Stimulated activated CD8-positive, alpha-beta memory T cell treated with anti-CD3 and anti-CD28 coated beads, Interleukin-15, amount 100 ng/mL, for 24 hours (primary cell): ENCODE data around the gene ITGB5.
"Not testable (repeated sequence)": the region's sequence is repeated elsewhere in the genome, so short reads cannot be mapped to it uniquely, and the experiment has no call there.

ENCODE experiments used
- DNase-seq: peaks from one replicate; pipeline ENCODE4 v3.0.0-alpha.2; 2020; ENCODE audit warnings: low read depth

The ITGB5 gene

GRCh38 chr3:124837065-124837464 lies 50.1 kb downstream of the ITGB5 start:
- DNase-seq = no peak

GRCh38 chr3:124836448-124836847 lies 50.7 kb downstream of the ITGB5 start:
- no peak for DNase-seq

DNA sequence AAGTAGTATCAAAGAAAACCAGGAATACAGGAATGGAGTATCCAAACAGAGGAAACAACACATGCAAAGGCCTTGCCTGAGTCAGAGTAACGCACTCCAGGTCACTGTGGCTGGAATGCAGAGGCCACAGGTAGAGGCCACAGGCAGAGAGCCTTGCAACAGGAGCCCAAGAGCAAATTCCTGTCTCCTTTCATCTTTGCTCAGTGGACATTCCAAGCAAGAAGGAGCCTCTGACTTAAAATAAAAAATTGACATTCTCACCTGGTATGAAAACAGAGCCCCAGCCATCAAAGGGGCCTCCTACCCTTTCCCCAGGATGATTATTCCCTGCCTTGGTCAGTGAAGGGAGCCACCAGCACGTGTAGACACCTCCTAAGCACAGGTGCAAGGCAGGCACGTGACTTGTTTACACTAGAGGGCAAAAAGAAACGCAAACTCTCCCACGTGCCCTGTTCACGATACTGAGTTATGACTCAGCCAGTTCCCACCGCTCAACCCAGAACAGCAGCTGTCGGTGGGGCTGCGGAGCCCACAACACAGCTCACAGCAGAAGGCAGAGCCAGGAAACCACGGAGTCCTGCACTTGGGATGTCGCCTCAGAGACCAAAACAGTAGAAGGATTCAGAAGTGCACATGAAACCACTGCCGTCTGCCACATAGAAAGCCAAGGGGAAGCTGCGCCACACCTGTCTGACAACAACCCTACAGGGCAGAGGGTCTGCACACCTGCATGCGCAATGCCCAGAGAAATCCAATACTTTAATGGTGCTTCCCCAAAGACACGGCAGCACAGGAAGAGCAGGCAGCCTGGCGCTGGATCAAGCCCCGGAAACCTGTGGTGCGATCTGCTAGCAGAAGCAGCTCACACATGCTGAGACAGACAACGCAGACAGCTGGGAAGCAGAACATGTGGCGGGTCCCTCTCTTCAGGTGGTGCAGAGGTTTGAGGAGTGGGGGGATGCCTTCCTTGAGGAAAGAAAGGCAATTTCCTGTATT lies 52.1 kb downstream of the ITGB5 start:
- no peak for DNase-seq

DNA sequence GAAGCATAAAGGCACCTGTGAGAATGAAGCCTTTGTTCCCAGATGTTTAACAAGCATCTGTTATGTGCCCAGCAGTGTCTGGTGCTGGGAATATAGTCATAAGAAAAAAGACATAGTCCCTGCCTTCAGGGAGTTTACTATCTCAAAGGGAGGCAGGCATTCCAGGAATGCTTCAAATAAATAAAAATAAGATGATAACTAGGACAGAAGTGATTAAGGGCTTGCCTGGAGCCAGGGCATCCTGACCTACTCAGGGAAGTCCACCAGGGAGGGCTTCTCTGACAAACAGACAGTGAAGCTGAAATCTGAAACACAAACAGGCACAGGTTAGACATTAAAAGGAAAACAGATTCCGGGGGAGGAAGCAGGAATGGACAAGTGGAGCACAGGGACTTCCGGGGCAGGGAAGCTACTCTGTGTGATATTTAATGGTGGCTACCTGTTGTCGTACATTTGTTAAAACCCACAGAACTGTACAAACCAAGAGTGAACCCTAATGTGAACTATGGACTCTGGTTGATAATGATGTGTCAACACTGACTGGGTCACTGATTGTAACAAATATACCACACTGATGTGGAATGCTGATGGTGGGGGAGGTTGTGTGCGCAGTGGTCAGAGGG lies 53.3 kb downstream of the ITGB5 start:
- DNase-seq = no peak

DNA sequence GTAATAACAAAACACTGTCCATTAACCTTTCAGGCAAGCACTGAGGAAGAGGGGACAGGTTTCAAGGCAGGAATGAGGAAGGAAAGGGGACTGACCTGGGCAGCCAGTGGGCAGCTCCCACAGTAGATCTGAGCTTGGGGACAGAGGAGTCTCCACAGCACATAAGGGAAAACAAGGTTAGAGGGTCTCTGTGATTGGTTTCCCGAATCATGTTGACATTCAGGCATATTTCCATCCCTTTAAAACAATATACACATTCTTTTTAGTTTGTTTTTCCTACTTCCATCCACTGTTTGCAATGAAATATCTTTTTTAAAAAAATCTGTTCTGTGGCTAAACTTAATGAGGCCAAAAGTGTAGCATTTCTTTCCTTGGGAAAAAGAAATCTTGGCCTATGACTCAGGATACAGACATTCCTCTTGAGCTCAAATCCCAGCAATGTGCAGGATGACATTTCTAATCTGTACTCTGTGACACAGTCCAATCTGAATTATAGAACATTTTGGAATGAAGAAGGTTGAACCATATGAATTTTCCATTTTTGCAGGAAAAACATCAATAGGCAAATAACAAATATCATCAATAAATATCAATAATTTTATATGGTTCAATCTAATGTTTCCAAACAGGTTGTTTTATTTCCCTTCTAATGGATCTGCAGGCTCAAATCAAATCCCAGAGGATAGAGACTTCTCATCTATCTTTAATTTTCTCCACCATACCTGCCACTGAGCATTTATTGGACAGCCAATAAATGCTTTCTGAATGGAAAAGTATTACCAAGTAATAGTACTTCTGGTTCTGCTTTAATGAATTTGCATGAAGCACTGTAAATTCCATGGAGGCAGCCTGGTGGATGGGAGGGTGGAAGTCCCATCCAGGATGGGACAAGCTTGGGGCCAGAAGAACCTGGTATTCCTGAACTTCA lies 54.1 kb downstream of the ITGB5 start:
- DNase-seq = no peak

DNA sequence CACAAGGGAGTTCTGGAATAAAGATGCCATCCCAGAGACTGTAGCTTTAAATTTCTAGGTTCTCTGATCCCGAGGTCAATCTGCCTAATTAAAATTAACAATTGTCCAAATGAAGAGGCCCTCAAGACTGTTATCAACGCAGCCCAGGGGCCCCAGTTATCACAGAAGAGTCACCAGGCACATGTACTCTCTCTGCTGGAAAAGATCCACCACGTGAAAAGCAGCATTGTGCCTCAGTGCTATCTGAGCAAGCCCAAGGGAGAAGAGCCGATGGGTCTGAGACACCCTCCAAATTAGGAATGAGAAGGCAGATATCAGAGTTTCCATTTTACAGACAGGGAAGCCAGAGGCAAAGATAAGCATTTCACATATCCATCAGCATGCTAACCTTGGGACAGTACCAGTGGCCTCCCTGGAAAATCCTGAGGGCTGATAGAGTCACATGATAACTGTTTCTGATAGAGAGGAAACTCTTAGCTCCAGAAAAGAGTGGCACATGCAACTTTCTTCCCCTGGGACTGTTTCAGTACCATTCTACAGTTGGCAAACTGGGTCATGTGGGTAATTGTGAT lies 55.5 kb downstream of the ITGB5 start:
- no peak for DNase-seq

DNA sequence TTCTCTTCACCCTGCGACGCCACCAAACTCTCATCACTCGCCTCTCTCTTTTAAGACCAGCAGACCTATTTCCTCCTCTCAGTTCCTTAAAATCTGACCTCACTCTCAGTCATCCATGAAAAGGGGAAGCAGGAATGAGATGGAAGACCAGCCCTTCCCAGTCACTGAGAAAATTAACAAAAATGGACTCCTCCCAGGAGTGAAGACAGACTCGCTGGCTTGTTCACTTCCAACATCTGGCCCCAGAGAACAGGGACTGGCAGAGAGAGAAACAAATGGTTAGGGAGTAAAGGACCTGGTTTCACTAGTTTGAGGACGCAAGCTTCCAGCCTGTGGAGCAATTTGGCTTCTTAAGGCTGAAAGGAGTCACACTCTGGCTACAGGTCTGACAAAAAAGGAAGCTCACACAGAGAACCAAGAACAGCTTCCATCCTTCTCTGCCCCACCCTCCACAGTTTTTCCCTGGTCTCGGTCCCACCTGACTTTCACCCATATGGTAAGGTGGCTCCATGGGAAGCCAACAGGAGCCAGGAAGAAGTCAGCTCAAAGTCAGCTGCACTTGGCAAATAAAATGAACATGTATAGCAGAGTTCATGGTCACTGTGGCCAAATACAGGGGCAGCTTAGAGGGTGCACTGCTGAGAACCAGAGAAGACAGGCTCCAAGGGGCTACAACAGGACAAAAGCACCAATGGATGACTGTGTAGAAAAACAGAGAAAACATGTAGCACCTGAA lies 57.2 kb downstream of the ITGB5 start:
- DNase-seq = no peak

- no peak for DNase-seq
Observed at GRCh38 chr3:124829178-124829818, 57.9 kb downstream of the ITGB5 start.

DNA sequence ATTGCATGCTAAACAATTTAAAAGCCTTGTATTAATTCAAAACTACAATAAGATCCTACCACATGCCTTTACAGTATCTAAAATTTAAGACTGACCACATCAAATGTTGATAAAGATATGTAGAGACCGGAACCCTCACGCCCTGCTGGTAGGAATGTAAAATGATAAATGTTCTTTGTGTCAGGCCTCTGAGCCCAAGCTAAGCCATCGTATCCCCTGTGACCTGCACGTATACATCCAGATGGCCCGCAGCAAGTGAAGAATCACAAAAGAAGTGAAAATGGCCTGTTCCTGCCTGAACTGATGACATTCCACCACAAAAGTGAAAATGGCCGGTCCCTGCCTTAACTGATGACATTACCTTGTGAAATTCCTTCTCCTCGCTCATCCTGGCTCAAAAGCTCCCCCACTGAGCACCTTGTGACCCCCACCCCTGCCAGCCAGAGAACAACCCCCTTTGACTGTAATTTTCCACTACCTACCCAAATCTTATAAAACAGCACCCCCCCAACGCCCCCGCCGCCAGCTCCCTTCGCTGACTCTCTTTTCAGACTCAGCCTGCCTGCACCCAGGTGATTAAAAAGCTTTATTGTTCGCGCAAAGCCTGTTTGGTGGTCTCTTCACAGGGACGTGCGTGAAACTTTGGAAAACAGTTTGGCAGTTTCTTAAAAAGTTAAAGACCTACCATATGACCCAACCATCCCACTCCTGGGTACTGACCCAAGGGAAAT lies 59.5 kb downstream of the ITGB5 start:
- not testable (repeated sequence) for DNase-seq

DNA sequence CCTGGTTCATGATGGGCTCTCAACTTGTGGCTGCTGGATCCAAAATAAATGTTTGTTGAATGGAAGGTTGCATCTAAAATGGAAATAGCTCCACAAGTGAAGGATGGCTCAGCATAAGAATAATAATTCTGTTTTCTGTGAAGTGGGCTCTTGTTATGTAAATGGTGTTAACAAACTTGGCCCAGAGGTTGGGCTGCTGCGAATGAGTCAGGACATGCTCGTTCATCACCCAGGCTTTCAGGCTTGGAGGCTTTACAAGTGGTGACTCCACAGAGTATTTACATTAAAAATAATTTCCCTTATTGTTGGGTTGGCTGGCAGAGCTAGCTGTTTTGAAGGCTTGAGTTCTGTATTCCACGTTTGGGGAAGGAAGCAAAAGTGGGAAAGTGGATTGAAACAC lies 60.5 kb downstream of the ITGB5 start:
- DNase-seq = no peak

DNA sequence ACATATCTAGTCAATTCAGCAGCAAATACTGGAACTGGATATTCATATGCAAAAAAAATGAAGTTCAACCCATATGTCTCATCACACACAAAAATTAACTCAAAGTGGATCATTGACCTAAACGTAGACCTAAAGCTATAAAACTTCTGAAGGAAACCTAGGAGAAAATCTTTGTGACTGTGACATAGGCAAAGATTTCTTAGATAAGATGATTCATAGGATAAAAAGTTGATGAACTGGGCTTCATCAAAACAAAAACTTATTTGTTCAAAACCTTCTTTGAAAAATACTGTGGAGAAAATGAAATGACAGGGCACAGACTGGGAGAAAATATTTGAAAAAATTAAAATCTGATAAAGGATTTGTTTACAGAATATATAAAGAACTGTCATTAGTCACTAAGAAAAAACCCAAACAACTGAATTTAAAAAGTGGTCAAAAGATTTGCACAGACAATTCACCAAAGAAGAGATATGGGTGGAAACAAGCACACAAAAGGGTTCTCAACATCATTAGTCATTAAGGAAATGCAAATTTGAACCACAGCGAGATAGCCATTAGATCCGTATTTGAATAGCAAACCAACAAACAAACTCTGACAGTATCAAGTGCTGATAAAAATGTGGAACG lies 62.8 kb downstream of the ITGB5 start:
- no peak for DNase-seq

DNA sequence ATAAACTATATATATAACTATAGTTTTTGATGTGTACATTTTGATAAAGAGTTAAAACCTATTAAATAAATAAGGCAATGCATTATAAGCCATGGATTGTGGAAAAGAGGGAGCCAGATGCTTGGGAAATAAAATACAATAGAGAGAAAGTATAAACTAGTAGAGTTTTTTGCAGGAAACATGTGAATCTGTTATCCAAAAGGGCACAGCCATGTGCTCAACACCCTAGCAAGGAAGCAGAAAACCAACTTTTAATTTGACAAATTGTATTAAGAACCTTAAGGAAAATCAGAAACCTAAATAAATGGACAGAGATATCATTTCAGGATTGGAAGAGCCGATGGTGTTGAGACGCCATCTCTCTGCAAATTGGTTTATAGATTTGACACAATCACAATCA lies 63.5 kb downstream of the ITGB5 start:
- DNase-seq = no peak

DNA sequence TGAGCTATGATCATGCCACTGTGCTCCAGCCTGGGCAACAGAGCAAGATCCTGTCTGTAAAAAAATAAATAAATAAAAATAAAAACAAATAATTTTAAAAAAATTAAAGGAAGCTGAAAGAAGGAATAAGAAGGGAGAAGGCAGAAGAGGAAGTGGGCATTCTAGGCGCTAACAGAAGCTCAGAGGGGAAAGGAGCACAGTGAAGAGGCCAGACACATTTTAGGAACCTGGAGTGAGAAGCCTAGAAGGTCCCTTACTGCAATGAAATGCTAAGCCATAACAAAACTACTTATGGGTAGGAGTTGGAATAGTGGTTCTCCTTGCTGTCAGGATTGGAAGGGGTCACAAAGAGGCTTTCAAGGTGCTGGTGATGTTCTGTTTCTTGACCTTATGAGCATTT lies 64.0 kb downstream of the ITGB5 start:
- DNase-seq = no peak

GRCh38 chr3:124821356-124821755 lies 65.8 kb downstream of the ITGB5 start:
- DNase-seq = no peak

DNA sequence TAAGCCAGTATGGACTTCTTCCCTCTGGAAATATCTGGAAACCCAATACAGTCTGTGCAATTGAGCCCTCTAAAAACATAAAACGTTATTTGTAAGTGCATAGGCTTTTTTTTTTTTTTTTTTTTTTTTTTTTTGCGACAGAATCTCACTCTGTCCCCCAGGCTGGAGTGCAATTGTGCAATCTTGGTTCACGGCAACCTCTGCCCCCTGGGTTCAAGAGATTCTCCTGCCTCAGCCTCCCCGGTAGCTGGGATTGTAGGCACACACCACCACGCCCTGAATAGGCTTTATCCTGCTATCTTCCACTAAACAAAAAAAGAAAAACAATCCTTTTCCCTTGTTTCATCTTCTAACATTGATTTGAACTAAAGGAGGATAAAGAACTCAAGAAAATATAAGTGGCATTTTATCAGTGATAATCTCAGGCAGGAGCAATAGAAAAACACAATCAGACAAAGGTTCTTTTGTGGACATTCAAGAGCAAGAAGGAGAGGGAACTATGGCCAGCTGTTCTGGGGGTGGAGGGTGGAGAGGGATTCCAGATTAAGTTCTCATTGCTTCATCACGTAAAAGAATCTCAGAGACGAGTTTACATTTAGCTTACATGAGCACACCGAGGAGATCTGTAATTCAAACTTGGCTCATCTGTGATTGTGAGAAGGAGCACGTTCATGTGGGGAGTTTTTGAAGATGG lies 68.6 kb downstream of the ITGB5 start:
- DNase-seq = no peak

DNA sequence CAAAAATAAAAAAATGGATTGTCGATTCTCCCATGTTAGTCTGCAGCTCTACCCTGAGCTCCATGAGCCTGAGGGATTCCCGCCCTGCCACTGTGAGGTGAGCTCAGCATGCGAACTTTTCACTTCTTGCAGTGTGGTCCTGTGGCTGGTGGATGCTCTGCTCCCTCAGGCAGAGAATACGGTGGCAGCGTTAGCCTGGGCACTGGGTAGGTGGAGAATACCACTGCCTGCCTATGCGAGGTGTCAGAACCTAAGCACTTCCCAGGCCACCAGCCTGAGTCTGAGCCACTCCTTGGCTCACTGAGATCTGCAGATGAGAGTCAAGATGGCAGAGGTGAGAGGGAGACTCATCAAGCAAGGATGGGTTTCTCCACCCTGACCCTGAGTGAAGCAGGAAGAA lies 70.1 kb downstream of the ITGB5 start:
- DNase-seq = no peak

DNA sequence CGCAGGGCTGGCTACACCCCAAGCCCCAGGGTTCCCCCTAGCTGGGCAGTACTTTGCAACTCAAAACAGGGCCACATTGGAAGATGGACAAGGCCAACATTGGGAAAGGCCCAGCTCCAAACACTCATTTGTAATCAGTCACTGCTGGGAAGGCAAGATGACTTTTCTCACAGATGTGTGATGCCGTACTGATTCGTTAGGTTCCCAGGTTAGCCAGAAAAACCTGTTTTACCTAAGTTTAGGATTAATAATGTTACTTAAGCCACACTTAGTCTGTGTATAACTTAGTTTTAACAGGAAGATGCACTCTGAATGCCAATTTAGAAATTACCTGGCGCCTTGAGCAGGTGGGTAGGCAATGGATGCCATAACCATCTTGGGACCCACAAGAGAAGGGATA lies 71.0 kb downstream of the ITGB5 start:
- no peak for DNase-seq

DNA sequence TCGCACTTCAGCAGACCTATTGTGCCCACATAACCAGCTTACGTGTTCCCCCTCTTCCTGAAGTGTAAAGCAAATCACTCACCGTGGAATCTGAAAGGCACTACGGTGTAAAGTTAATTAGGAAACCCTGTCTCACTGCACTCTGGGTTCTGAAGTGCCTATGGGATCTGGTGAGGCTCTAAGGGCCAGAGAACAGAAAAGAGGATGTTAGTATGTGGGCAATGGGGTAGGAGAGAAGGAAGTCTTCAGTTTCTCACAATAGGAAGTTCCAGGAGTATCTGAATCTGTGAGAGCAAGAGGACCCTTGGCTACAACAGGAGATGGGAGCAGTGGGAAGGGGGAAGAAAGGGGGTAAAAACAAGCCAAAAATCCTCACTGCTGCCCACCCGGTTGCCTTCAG lies 71.4 kb downstream of the ITGB5 start:
- no peak for DNase-seq
